Measurements from ENCODE around the gene GNAQ.

DNA sequence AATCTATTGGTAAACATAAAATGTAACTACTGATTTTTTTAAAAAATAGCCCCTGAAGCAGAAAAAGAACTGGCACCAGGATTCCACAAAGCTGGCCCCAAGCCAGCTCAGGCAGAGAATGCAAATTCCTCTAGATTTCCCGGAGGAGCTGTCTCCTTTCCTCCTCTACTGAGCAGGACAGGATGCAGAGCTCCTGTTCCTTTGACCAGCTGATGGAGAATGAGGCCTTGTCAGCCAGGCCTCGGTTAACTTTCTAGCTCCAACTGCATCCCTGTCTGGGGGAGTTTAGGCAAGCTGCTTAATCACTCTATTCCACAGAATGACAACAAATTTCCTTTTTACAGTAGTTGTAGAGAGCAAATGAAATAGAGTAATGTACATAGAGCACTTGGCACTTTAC, 155.5 kb downstream of the GNAQ start:
- TF ChIP-seq, protein P1, sequence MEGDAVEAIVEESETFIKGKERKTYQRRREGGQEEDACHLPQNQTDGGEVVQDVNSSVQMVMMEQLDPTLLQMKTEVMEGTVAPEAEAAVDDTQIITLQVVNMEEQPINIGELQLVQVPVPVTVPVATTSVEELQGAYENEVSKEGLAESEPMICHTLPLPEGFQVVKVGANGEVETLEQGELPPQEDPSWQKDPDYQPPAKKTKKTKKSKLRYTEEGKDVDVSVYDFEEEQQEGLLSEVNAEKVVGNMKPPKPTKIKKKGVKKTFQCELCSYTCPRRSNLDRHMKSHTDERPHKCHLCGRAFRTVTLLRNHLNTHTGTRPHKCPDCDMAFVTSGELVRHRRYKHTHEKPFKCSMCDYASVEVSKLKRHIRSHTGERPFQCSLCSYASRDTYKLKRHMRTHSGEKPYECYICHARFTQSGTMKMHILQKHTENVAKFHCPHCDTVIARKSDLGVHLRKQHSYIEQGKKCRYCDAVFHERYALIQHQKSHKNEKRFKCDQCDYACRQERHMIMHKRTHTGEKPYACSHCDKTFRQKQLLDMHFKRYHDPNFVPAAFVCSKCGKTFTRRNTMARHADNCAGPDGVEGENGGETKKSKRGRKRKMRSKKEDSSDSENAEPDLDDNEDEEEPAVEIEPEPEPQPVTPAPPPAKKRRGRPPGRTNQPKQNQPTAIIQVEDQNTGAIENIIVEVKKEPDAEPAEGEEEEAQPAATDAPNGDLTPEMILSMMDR (IDR thresholded peaks at IDR 0.05), result no peak
- TF ChIP-seq NR2C2 (CRISPR knock-in tag; IDR thresholded peaks at IDR 0.05) (no peak), CREM (CRISPR knock-in tag; IDR thresholded peaks at IDR 0.05) (no peak), ZNF263 (CRISPR knock-in tag; IDR thresholded peaks at IDR 0.05; ENCODE audit: low read depth) (no peak), ZNF138 (CRISPR knock-in tag; conservative IDR thresholded peaks at IDR 0.05) (no peak), TP53 (CRISPR knock-in tag; IDR thresholded peaks at IDR 0.05) (no peak)
- TF ChIP-seq, protein P2, sequence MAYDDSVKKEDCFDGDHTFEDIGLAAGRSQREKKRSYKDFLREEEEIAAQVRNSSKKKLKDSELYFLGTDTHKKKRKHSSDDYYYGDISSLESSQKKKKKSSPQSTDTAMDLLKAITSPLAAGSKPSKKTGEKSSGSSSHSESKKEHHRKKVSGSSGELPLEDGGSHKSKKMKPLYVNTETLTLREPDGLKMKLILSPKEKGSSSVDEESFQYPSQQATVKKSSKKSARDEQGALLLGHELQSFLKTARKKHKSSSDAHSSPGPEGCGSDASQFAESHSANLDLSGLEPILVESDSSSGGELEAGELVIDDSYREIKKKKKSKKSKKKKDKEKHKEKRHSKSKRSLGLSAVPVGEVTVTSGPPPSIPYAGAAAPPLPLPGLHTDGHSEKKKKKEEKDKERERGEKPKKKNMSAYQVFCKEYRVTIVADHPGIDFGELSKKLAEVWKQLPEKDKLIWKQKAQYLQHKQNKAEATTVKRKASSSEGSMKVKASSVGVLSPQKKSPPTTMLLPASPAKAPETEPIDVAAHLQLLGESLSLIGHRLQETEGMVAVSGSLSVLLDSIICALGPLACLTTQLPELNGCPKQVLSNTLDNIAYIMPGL (CRISPR knock-in tag; IDR thresholded peaks at IDR 0.05), result no peak
- TF ChIP-seq, protein P3, sequence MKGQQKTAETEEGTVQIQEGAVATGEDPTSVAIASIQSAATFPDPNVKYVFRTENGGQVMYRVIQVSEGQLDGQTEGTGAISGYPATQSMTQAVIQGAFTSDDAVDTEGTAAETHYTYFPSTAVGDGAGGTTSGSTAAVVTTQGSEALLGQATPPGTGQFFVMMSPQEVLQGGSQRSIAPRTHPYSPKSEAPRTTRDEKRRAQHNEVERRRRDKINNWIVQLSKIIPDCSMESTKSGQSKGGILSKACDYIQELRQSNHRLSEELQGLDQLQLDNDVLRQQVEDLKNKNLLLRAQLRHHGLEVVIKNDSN (CRISPR knock-in tag; IDR thresholded peaks at IDR 0.05), result no peak
- TF ChIP-seq, protein P4, sequence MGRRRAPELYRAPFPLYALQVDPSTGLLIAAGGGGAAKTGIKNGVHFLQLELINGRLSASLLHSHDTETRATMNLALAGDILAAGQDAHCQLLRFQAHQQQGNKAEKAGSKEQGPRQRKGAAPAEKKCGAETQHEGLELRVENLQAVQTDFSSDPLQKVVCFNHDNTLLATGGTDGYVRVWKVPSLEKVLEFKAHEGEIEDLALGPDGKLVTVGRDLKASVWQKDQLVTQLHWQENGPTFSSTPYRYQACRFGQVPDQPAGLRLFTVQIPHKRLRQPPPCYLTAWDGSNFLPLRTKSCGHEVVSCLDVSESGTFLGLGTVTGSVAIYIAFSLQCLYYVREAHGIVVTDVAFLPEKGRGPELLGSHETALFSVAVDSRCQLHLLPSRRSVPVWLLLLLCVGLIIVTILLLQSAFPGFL (CRISPR knock-in tag; IDR thresholded peaks at IDR 0.05; ENCODE audit: borderline replicate concordance), result no peak
- TF ChIP-seq, protein P5, sequence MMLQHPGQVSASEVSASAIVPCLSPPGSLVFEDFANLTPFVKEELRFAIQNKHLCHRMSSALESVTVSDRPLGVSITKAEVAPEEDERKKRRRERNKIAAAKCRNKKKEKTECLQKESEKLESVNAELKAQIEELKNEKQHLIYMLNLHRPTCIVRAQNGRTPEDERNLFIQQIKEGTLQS (CRISPR knock-in tag; conservative IDR thresholded peaks at IDR 0.05), result no peak
- TF ChIP-seq, protein P6, sequence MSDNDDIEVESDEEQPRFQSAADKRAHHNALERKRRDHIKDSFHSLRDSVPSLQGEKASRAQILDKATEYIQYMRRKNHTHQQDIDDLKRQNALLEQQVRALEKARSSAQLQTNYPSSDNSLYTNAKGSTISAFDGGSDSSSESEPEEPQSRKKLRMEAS (CRISPR knock-in tag; IDR thresholded peaks at IDR 0.05), result no peak

Data from WTC11 (cell line).